ENCODE data around the gene FKBP1C. TPM values are rescaled to one million over a fixed set of nuclear protein-coding genes. Genes with fewer than 3 reads are reported as not detected.
"Not testable (repeated sequence)": the region's sequence is repeated elsewhere in the genome, so short reads cannot be mapped to it uniquely, and the experiment has no call there.

FKBP1C gene
- total RNA-seq, 1 donor from 2014 or later: 0.17 TPM

- Histone ChIP-seq H3K36me3 (ENCODE audit: control insufficient read depth, insufficient read depth, low read length) (no peaks in the 10 kb centered on the region), H3K27me3 (ENCODE audit: control insufficient read depth, insufficient read depth, low read length) (no peaks in the 10 kb centered on the region), H3K4me3 (ENCODE audit: low read depth, low read length) (no peak overlapping the region)
- no peak for DNase-seq (ENCODE audit: low read depth)
- TF ChIP-seq CTCF (IDR thresholded peaks at IDR 0.05; ENCODE audit: insufficient read depth, low read length, poor library complexity, severe bottlenecking): no peak
Measured at GRCh38 chr6:63193324-63193723, 17.9 kb upstream of the FKBP1C start.

- Histone ChIP-seq H3K27me3 (ENCODE audit: control insufficient read depth, insufficient read depth, low read length) (no peaks in the 10 kb centered on the region), H3K4me3 (ENCODE audit: low read depth, low read length) (no peak overlapping the region), H3K36me3 (ENCODE audit: control insufficient read depth, insufficient read depth, low read length) (no peaks in the 10 kb centered on the region)
- TF ChIP-seq CTCF (IDR thresholded peaks at IDR 0.05; ENCODE audit: insufficient read depth, low read length, poor library complexity, severe bottlenecking): no peak
- no peak for DNase-seq (ENCODE audit: low read depth)
Measured at GRCh38 chr6:63197741-63198140, 13.5 kb upstream of the FKBP1C start.

- no peak for TF ChIP-seq CTCF (IDR thresholded peaks at IDR 0.05; ENCODE audit: insufficient read depth, low read length, poor library complexity, severe bottlenecking)
- DNase-seq (ENCODE audit: low read depth): no peak
- H3K36me3 ChIP-seq (ENCODE audit: control insufficient read depth, insufficient read depth, low read length): no peaks in the 10 kb centered on the region
- no peak overlapping the region for H3K4me3 ChIP-seq (ENCODE audit: low read depth, low read length)
- no peaks in the 10 kb centered on the region for H3K27me3 ChIP-seq (ENCODE audit: control insufficient read depth, insufficient read depth, low read length)
Measured at GRCh38 chr6:63213325-63213724, 2.1 kb downstream of the FKBP1C start.

- TF ChIP-seq CTCF (IDR thresholded peaks at IDR 0.05; ENCODE audit: insufficient read depth, low read length, poor library complexity, severe bottlenecking): no peak
- Histone ChIP-seq H3K36me3 (ENCODE audit: control insufficient read depth, insufficient read depth, low read length) (no peaks in the 10 kb centered on the region), H3K4me3 (ENCODE audit: low read depth, low read length) (no peak overlapping the region), H3K27me3 (ENCODE audit: control insufficient read depth, insufficient read depth, low read length) (no peaks in the 10 kb centered on the region)
- DNase-seq (ENCODE audit: low read depth): no peak
Measured at GRCh38 chr6:63214816-63215215, 3.5 kb downstream of the FKBP1C start.

GRCh38 chr6:63224179-63224578, 12.9 kb downstream of the FKBP1C start:
- Histone ChIP-seq H3K36me3 (ENCODE audit: control insufficient read depth, insufficient read depth, low read length) (no peaks in the 10 kb centered on the region), H3K27me3 (ENCODE audit: control insufficient read depth, insufficient read depth, low read length) (no peaks in the 10 kb centered on the region), H3K4me3 (ENCODE audit: low read depth, low read length) (no peak overlapping the region)
- DNase-seq (ENCODE audit: low read depth): no peak
- no peak for TF ChIP-seq CTCF (IDR thresholded peaks at IDR 0.05; ENCODE audit: insufficient read depth, low read length, poor library complexity, severe bottlenecking)

GRCh38 chr6:63225987-63226386, 14.7 kb downstream of the FKBP1C start:
- H3K27me3 ChIP-seq (ENCODE audit: control insufficient read depth, insufficient read depth, low read length); H3K4me3 ChIP-seq (ENCODE audit: low read depth, low read length); H3K36me3 ChIP-seq (ENCODE audit: control insufficient read depth, insufficient read depth, low read length): not testable (repeated sequence)
- peak; percentile 31 for DNase-seq (ENCODE audit: low read depth)

- DNase-seq (ENCODE audit: low read depth); H3K27me3 ChIP-seq (ENCODE audit: control insufficient read depth, insufficient read depth, low read length); H3K4me3 ChIP-seq (ENCODE audit: low read depth, low read length); H3K36me3 ChIP-seq (ENCODE audit: control insufficient read depth, insufficient read depth, low read length): not testable (repeated sequence)
Measured at GRCh38 chr6:63227928-63228894, 16.9 kb downstream of the FKBP1C start.

GRCh38 chr6:63230027-63230426, 18.8 kb downstream of the FKBP1C start:
- H3K4me3 ChIP-seq (ENCODE audit: low read depth, low read length); H3K36me3 ChIP-seq (ENCODE audit: control insufficient read depth, insufficient read depth, low read length); DNase-seq (ENCODE audit: low read depth); H3K27me3 ChIP-seq (ENCODE audit: control insufficient read depth, insufficient read depth, low read length): not testable (repeated sequence)

GRCh38 chr6:63230511-63230910, 19.2 kb downstream of the FKBP1C start:
- H3K4me3 ChIP-seq (ENCODE audit: low read depth, low read length); DNase-seq (ENCODE audit: low read depth); H3K36me3 ChIP-seq (ENCODE audit: control insufficient read depth, insufficient read depth, low read length); H3K27me3 ChIP-seq (ENCODE audit: control insufficient read depth, insufficient read depth, low read length): not testable (repeated sequence)

Measured in kidney epithelial cell (primary cell).